HCT116 (cell line): ENCODE measurements around the gene PERCC1. TPM values are rescaled to one million over a fixed set of nuclear protein-coding genes. Genes with fewer than 3 reads are reported as not detected.

Source experiments
- ATAC-seq: fragments of 200-7000 bp; cut with Tn5 transposase; 2 replicates; pipeline ENCODE4 v1.9.1; 2020; ENCODE audit warnings: mild to moderate bottlenecking, moderate library complexity
- BruUV-seq: library from RNA; stranded (reverse); fragments of 400-500 nt; replicated peaks from 2 replicates; lab custom pipeline; 2021; lab: Mats Ljungman, UMichigan
- CTCF ChIA-PET: fragments of 300-600 bp; sonication (Branson Sonifier 250); formaldehyde crosslinking; loops from one replicate; lab custom pipeline; 2021; ENCODE audit warnings: antibody characterized with exemption; lab: Charles Lee
- POLR2A ChIA-PET: fragments of 300-600, 350-600 bp; sonication (Branson Sonifier 250); formaldehyde crosslinking; loops from one replicate; lab custom pipeline; 2021; ENCODE audit warnings: antibody characterized with exemption; lab: Charles Lee
- RAD21 ChIA-PET, 2 experiments: fragments of 300-600 bp; sonication (Branson Sonifier 250); formaldehyde crosslinking; loops; one replicate each; lab custom pipeline; 2023; ENCODE audit warnings: low total read pairs in 2 of 2; ENCODE audit not compliant: uncharacterized antibody in 2 of 2, unreplicated experiment in 2 of 2, low non-redundant PET in 1 of 2; lab: Charles Lee
- DNase-seq: peaks from one replicate; pipeline ENCODE4 v3.0.0-alpha.2; 2010; ENCODE audit warnings: low read depth, low spot score
- H2AFZ ChIP-seq: fragments of 200-600 bp; shearing (Covaris generic), sonication (generic); 2 replicates; pipeline ENCODE4 v1.6.1; 2017; ENCODE audit warnings: low read depth, mixed run types, mixed read lengths, antibody characterized with exemption, low read length; ENCODE audit not compliant: poor library complexity, severe bottlenecking
- H3K27ac ChIP-seq: 2 replicates; pipeline ENCODE4 v1.5.1; 2012; ENCODE audit warnings: low read depth, low read length
- H3K27me3 ChIP-seq: fragments of 200-600 bp; sonication (generic); 2 replicates; pipeline ENCODE4 v1.6.1; 2016; ENCODE audit warnings: mixed run types, low read length, mixed read lengths; ENCODE audit not compliant: insufficient read depth
- H3K36me3 ChIP-seq, 2 experiments: fragments of 200-500 bp in 1 of 2; fragments of 200-600 bp in 1 of 2; sonication (Bioruptor generic) in 1 of 2; sonication (generic) in 1 of 2; 2 replicates each; pipeline versions ENCODE4 v1.5.1 to v1.6.1; 2014 to 2016; ENCODE audit warnings: low read length in 2 of 2, inconsistent platforms in 1 of 2, mixed read lengths in 1 of 2, mixed run types in 1 of 2; ENCODE audit not compliant: insufficient read depth in 2 of 2, control insufficient read depth in 1 of 2
- H3K4me1 ChIP-seq, 2 experiments: fragments of 200-600 bp in 1 of 2; sonication (generic) in 1 of 2; 2 replicates each; pipeline versions ENCODE4 v1.5.1 to v1.6.1; 2012 to 2017; ENCODE audit warnings: low read length in 2 of 2, inconsistent platforms in 1 of 2, mild to moderate bottlenecking in 1 of 2, mixed read lengths in 1 of 2, mixed run types in 1 of 2, moderate library complexity in 1 of 2; ENCODE audit not compliant: insufficient read depth in 2 of 2, control insufficient read depth in 1 of 2
- H3K4me2 ChIP-seq: fragments of 200-600 bp; sonication (generic); 2 replicates; pipeline ENCODE4 v1.6.1; 2017; ENCODE audit warnings: mixed run types, low read length, mixed read lengths
- H3K4me3 ChIP-seq, 2 experiments: fragments of 200-600 bp in 1 of 2; sonication (generic) in 1 of 2; replicated peaks in 1 of 2; 2 replicates each; pipeline ENCODE4 v1.5.1; 2011 to 2016; ENCODE audit warnings: low read length in 2 of 2, control low read depth in 1 of 2, low read depth in 1 of 2, mild to moderate bottlenecking in 1 of 2, mixed read lengths in 1 of 2, mixed run types in 1 of 2
- H3K79me2 ChIP-seq: fragments of 200-600 bp; sonication (generic); 2 replicates; pipeline ENCODE4 v1.6.1; 2017; ENCODE audit warnings: mild to moderate bottlenecking, mixed run types, low read length, moderate library complexity, mixed read lengths; ENCODE audit not compliant: insufficient read depth
- H3K9ac ChIP-seq: fragments of 200-600 bp; sonication (generic); 2 replicates; pipeline ENCODE4 v1.6.1; 2016; ENCODE audit warnings: low read length, mixed read lengths
- H3K9me2 ChIP-seq: fragments of 200-600 bp; sonication (generic), shearing (Covaris generic); 2 replicates; pipeline ENCODE4 v1.6.1; 2017; ENCODE audit warnings: mixed run types, mild to moderate bottlenecking, moderate library complexity; ENCODE audit not compliant: insufficient read depth
- H3K9me3 ChIP-seq, 2 experiments: fragments of 200-500 bp in 1 of 2; fragments of 200-600 bp in 1 of 2; sonication (Bioruptor generic) in 1 of 2; sonication (generic) in 1 of 2; 2 replicates each; pipeline ENCODE4 v1.6.1; 2014 to 2017; ENCODE audit warnings: low read length in 2 of 2, mixed read lengths in 2 of 2, inconsistent platforms in 1 of 2, low read depth in 1 of 2, mild to moderate bottlenecking in 1 of 2, mixed run types in 1 of 2, moderate library complexity in 1 of 2; ENCODE audit not compliant: control insufficient read depth in 1 of 2, insufficient read depth in 1 of 2
- H4K20me1 ChIP-seq: fragments of 200-600 bp; sonication (generic), shearing (Covaris generic); 2 replicates; pipeline ENCODE4 v1.6.1; 2017; ENCODE audit warnings: mixed run types, mild to moderate bottlenecking, moderate library complexity; ENCODE audit not compliant: insufficient read depth
- ATF3 ChIP-seq: IDR thresholded peaks from 2 replicates; pipeline ENCODE4 v1.6.1; 2012
- CBX3 ChIP-seq: IDR thresholded peaks from 2 replicates; pipeline ENCODE4 v1.6.1; 2012; ENCODE audit warnings: low read depth
- EZH2phosphoT487 ChIP-seq: fragments of 200-600 bp; IDR thresholded peaks from 2 replicates; pipeline ENCODE4 v1.6.1; 2018; ENCODE audit warnings: antibody characterized with exemption, borderline replicate concordance
- FOSL1 ChIP-seq: IDR thresholded peaks from 2 replicates; pipeline ENCODE4 v1.6.1; 2012; ENCODE audit warnings: low read depth
- MAX ChIP-seq: IDR thresholded peaks from 2 replicates; pipeline ENCODE4 v1.6.1; 2012
- POLR2AphosphoS5 ChIP-seq: IDR thresholded peaks from 2 replicates; pipeline ENCODE4 v1.6.1; 2011; ENCODE audit warnings: mild to moderate bottlenecking, low read depth, low read length, moderate library complexity
- RAD21 ChIP-seq: IDR thresholded peaks from 2 replicates; pipeline ENCODE4 v1.6.1; 2012; ENCODE audit warnings: low read depth, mild to moderate bottlenecking
- SRF ChIP-seq: IDR thresholded peaks from 2 replicates; pipeline ENCODE4 v1.6.1; 2012; ENCODE audit warnings: low read depth
- TCF7L2 ChIP-seq: IDR thresholded peaks from 2 replicates; pipeline ENCODE4 v1.7.0; 2011; ENCODE audit warnings: borderline replicate concordance, inconsistent platforms; ENCODE audit not compliant: insufficient read depth, insufficient read length; ENCODE audit errors: extremely low read depth
- ZBTB33 ChIP-seq: IDR thresholded peaks from 2 replicates; pipeline ENCODE4 v1.6.1; 2011; ENCODE audit warnings: mild to moderate bottlenecking, low read length, moderate library complexity; ENCODE audit not compliant: insufficient replicate concordance; ENCODE audit errors: extremely low read depth
- intact Hi-C: fragments of 100-400 bp; cut with micrococcal nuclease; formaldehyde crosslinking; loops from 2 replicates; pipeline ENCODE4 v1.10.0; 2022
- total RNA-seq: library from RNA; stranded (reverse); gene quantifications from one replicate; pipeline ENCODE4 v1.2.1, GENCODE V29; 2021; ENCODE audit not compliant: unreplicated experiment
- TF ChIP-seq, protein P1 (sequence below): IDR thresholded peaks from 2 replicates; pipeline ENCODE4 v1.6.1; 2012; ENCODE audit warnings: low read depth

Gene PERCC1
- total RNA-seq, 1 experiment from 2014 or later, result not detected

DNA sequence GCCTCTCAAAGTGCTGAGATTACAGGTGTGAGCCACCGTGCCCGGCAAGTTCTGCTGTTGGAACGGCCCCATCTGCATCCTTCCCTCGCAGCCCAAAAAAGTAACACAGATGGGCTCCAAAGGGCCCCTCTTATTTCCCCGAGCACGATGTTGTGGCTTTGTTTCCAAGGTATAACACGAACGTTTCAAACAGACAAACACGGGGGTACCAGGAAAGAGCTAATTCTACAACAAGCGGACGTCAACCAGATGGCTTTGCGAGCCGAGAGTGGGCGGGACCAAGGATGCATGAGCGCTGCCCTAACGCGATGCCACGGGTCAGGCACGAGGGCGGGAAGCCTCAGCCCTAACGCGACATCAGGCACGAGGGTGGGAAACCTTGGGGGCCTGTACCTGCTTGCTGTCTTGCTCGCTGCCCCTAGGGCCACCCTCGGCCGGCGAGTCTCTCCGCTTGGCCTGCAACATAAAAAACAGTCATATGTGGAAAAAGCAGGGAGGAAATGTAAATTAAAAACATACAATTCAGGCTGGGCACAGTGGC, 40.6 kb upstream of the PERCC1 start:
- TF ChIP-seq RAD21 (no peak), MAX (no peak), SRF (no peak), ZBTB33 (no peak), CBX3 (no peak), FOSL1 (no peak), ATF3 (no peak), POLR2AphosphoS5 (no peak), EZH2phosphoT487 (no peak), TCF7L2 (no peak)
- TF ChIP-seq, protein P1, sequence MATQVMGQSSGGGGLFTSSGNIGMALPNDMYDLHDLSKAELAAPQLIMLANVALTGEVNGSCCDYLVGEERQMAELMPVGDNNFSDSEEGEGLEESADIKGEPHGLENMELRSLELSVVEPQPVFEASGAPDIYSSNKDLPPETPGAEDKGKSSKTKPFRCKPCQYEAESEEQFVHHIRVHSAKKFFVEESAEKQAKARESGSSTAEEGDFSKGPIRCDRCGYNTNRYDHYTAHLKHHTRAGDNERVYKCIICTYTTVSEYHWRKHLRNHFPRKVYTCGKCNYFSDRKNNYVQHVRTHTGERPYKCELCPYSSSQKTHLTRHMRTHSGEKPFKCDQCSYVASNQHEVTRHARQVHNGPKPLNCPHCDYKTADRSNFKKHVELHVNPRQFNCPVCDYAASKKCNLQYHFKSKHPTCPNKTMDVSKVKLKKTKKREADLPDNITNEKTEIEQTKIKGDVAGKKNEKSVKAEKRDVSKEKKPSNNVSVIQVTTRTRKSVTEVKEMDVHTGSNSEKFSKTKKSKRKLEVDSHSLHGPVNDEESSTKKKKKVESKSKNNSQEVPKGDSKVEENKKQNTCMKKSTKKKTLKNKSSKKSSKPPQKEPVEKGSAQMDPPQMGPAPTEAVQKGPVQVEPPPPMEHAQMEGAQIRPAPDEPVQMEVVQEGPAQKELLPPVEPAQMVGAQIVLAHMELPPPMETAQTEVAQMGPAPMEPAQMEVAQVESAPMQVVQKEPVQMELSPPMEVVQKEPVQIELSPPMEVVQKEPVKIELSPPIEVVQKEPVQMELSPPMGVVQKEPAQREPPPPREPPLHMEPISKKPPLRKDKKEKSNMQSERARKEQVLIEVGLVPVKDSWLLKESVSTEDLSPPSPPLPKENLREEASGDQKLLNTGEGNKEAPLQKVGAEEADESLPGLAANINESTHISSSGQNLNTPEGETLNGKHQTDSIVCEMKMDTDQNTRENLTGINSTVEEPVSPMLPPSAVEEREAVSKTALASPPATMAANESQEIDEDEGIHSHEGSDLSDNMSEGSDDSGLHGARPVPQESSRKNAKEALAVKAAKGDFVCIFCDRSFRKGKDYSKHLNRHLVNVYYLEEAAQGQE, result no peak
- BruUV-seq, result no TSS peak
- CTCF ChIA-PET, result no interaction called here
- Histone ChIP-seq H3K27me3 (no peaks in the 10 kb centered on the region), H3K36me3 (no peaks in the 10 kb centered on the region; a peak in 1 of 4 replicates), H2AFZ (no peak overlapping the region), H3K9ac (no peak overlapping the region), H3K79me2 (no peaks in the 10 kb centered on the region), H3K4me3 (no peak overlapping the region), H3K9me3 (no peaks in the 10 kb centered on the region), H4K20me1 (no peaks in the 10 kb centered on the region), H3K9me2 (no peaks in the 10 kb centered on the region), H3K4me1 (no peaks in the 10 kb centered on the region), H3K4me2 (no peak overlapping the region), H3K27ac (no peak overlapping the region)
- POLR2A ChIA-PET, result no interaction called here
- ATAC-seq, result no peak
- RAD21 ChIA-PET, result no interaction called here
- DNase-seq, result no peak
- intact Hi-C loops, result no loop called here
